Tongue (tissue), 2 donors: ENCODE results near the gene LPP. TPM values are rescaled to one million over a fixed set of nuclear protein-coding genes. Genes with fewer than 3 reads are reported as not detected.
A peak's percentile ranks its signal among the peaks of the same experiment; 100 is the strongest.

Source experiments
- DNase-seq: peaks from one replicate; pipeline ENCODE4 v3.0.0-alpha.2; 2015
- total RNA-seq: library from RNA; depleted of rRNA; stranded (reverse); fragments of >200 nt; gene quantifications from one replicate; pipeline ENCODE4 v1.2.3, GENCODE V29; 2014

The LPP gene
- total RNA-seq, 1 donor from 2014 or later = 59.4 TPM

DNA sequence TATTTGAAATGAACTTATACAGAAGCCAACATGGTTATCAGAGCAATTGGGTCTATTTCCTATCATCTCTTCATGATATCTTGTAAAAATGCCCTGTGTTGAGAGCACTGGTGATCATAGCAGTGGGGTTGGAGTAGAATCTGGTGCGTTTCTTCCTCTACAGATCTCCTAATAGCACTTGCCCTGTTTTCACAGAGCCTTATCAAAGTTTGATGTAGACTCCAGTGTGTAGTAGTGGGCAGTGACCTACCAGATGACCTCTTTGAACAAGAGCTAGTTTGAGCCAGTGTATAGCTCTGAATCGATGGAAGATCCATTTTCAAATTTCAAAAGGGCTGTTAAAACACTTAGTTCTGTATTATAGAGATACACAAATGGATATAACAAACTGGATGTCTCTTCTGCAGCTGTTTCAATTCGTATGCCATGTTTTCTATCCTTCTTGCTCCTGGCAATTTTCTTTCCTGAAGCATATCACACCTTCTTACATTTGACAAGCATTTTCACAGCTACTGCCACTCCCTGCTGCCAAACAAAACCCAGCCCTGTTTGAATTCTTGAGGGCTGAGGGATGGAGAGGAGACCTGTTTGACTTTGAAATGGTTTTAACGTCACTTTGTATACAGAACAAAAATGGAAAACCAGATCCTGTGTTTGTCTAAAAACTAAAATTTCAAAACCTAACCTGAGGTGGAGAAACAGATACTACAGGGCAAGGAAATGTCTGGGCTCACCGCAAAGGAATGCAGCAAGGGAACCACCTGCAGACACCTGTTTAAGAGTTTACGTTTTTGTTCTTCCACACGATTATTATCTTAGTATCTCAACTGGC, 663.4 kb downstream of the LPP start:
- DNase-seq = no peak

DNA sequence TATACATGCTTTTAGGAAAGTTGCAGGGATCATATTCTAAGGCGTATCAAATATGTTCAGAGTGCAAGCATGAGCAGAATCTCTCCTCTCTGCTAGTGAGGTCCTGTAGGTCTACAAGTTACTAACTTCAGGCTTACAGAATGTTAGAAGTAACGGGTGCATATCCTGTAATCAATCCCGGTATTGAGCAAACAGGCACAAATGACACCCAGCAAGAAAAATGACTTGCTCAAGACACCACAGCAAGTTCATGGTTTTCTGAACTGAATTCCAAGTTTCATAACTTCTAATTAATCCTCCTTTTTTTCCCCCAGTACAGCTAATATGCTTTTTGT, 663.9 kb downstream of the LPP start:
- no peak for DNase-seq

DNA sequence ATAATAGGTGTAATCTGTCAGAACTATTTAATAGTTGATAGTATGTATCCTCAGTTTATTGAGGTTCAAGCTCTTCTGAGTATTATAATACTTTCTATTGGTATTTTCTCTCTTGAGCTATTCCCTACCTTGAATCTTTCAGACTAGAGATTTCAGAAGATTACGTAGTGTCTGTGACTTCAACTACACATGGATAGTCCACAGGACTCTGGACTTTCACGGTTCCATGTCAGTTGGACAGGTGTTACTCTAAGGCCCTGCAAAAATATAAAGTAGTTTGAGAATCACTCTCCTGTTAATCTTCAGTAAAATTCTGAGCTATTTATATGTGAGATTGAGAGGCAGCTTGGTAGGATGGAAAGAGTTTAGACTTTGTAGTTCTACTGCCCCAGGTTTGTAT, 664.3 kb downstream of the LPP start:
- no peak for DNase-seq

DNA sequence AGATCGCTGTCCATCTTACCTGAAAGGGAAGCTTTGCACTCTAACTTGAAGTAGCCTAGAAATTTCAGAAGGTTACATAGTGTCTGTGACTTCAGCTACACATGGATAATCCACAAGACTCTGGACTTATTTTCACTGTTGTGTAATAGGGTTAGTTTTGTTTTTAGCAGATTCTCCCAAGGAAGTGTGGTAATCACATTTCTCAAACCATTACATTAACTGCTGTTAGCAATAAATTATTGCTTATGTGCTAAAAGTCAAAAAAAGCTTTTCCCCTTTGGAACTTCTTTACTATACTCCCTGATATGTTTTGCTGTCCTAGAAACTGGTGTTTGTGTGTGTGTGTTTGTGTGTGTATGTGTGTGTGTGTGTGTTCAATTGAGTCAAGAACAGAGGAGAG, 666.0 kb downstream of the LPP start:
- DNase-seq = no peak

DNA sequence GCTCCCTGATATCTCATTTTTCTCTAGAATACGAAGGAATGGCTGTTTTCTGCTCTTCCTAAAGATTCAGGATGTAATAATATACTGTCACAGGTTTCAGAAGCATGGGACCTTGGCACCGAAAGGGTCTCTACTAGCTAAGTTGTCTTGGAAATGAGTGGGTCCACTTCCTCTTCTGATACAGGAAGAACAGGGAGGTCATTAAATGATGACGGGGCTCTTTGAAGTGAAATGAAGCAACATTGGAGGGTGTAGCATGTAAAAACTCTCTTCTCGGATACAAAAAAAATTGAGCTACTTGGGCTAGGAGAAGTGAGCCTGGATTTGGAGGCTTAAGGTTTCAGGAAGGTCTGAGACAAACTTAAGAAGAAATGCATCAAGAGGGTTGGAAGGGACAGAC, 668.0 kb downstream of the LPP start:
- DNase-seq = no peak

DNA sequence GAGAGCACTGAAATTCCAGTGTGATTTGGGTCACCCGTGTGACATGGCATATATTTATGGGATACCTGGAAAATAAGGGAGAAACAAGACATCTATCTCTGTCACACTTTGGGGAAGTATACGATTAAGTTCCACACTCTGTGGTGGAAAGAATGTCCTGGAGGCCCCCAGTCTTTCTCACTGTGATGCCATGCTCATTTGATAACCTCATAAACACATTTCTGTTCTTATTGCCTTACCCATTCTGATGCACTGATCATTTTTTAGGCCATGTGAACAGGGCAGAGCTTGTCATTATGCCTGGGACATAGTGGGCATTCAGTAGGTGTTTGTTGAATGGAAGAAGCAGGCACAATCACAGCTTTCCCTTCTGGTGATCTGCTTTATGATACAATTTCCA, 668.5 kb downstream of the LPP start:
- DNase-seq = no peak

DNA sequence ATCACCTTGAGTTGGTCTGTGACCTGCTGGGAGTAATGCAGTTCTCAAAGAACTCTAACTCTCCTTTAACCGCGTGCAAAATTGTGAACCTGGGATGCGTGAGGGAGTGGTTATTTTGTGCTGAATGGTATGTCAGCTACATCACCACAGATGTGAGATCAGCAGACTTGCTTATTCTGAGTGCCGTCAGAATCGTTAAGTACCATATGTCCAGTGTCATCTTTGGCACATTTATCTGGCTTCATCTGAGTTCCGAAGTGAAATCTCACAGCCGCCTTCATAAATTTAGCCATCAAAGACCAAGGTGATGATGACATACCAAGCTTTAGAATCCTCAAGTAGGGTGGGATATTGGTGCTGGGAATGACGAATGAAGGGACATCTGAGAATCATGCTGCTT, 670.6 kb downstream of the LPP start:
- peak; percentile 57 for DNase-seq

DNA sequence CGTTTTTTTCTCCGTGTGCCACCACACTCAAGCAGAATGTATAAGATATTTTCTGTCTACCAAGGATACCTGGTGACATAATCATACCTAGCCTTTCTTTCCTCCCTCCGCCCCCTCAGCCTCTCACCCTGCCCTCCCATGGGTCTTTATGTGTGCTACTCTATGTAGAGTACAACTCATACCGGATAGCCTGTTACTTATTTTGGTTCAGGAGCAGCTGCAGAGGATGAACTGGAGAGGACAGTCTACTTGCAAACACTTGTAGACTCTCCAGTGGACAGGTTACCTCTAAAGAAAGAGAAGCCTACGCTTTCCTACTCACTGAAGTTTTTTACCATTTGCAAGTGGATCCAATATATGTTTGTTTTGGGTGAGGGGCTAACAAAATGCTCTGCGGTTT, 671.9 kb downstream of the LPP start:
- peak; percentile 68 for DNase-seq

DNA sequence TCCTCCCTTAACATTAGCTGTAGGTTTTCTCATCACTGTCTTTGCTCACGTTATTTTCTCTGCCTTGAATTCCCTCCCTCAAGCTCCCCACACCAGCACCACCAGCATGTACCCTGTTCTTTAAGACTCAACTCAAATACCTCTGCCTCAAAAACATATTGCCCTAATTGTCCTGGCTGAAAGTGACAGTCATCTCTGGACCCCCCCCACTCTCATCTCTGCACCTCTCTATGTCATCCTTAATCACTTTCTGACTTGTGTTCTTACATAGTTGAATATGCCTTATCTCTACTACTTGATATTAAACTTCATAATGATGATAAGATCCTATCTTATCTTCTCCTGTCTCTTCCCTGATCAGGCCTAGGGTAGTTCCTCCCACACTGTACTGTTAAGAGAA, 672.6 kb downstream of the LPP start:
- no peak for DNase-seq

DNA sequence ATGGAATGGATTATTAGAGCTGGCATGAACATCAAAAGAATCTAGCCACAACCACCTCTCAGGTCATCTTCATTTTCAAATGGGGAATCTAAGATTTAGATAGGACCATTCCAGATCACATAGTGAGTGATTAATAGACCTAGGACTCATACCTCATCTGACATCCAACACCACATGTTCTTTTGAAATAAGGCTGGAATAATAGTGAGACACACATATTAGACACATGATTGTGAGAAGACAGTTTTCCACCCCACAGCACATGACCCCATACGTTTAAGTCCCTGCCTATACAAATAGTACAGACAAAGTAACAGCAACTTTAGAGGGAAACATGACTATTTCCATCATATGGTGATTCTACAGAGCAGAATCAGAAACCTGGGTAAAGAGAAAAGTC, 673.1 kb downstream of the LPP start:
- no peak for DNase-seq

DNA sequence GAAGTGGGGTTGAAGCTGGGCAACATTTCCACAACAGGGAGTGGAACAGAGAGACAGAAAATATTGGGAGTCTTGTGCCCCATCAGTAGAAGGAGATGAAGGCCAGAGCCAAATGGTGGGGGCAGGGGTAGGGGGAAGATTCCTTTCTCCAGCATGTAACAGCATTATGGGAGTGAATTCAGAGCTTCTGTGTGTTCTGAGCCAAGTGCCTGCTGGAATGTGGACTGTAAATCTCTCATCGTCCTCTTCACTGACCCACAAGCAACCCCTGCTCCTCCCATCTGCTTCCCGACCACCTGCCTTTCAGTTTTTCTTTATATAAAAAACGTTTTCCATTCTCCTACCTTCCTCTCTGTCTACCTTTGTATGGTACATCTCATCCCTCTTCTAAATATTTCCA, 673.6 kb downstream of the LPP start:
- DNase-seq = peak; percentile 73

DNA sequence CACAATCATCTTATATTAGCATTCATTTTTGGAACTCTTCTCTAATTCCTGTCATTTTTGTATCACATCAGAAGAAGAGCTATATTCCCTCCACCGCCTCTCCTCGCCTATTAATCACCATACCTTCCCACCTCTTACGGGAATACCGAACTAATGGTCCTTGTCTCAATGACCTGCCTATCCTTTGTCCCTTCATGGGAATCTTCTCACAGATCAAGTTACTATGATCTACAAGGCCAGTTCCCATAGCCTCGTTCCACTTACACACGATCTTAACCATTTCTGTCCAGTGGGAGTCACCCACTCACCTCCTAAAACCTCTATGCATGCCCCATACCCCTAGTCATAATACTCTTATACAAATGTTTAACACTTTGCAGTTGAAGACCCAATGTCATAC, 675.2 kb downstream of the LPP start:
- no peak for DNase-seq

DNA sequence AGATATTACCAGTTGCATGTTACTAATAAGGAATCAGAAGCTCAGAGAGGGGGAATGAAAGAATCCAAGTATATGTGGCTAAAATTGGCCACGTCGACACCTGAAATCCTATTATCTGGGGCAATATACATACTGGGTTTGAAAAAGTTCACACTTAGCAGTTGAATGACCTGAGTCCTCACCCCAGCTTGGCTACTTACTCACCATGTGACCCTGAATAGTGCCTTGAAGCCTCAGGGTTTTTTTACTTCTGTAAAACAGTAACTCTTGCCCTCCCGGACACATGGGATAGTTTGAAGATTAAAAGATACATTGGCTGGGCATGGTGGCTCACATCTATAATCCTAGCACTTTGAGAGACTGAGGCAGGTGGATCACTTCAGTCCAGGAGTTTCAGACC, 675.6 kb downstream of the LPP start:
- DNase-seq = no peak

DNA sequence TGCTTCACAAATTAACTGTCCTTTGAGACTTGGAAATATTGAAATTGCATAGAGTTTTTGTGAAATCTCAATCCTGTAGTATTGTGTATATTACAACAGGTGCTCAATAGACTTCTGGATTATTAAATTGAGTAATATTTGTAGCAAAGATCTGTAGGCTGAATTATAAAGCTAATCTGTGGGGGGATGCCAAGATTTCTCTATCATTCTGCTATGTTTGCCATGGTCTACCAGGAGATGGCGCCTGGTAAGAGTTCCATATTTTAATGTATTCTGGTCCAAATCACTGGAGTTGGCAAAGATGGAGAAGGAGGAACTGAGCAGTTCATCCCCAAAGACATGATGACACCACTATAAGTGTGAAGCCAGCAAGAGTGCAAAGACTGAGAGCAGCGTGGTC, 676.9 kb downstream of the LPP start:
- no peak for DNase-seq

DNA sequence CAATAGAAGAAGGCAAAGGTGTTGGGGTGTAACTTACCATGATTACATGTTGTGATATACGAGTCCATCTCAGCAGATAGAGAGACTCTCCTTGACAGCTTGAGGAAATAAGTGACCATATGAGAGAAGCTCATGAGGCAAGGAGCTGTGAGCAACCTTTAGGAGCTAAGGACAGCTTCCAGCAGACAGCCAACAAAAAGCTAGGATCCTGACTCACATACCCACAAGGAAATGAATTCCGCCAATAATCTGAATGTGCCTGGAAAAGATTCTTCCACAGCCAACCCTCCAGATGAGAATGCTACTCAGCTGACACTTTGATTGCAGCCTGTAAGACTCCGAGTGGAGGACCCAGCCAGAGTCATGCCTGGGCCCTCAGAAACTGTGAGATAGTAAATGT, 678.2 kb downstream of the LPP start:
- DNase-seq = no peak

DNA sequence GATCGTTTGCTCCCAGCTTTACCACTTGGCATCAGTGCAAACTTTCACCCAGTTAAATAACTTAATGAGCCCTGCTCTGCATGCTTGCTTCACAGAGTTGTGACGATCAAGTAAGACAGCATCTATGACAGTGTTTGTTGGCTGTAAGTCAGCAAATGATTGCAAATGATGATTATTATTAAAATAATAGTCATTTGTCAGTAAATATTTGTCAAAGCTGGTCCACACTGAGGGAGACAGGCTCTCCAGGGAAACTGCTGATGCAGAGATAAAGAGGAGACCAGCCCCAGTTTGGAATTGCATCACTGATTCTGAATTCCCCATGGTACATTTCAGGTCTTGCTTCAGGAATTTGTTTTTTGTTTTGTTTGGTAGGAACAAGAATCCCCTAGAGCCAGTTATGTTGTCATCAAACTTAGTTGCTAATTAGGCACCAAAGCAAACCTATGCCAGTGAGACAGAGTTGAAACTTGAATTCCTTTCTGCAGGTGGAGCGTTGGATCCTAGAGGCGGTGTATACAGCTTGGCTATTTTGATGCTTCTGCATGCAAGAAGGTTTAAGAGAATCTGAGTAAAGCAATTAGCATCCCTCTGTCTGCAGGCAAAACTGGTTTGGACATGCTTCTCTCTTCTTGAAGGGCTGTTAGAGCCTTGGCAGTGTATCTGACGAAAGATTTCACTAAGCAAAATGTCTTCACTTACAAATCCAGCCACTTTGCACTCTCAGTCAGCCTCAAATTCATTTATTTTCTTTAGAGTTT, 679.2 kb downstream of the LPP start:
- peak; percentile 69 for DNase-seq

DNA sequence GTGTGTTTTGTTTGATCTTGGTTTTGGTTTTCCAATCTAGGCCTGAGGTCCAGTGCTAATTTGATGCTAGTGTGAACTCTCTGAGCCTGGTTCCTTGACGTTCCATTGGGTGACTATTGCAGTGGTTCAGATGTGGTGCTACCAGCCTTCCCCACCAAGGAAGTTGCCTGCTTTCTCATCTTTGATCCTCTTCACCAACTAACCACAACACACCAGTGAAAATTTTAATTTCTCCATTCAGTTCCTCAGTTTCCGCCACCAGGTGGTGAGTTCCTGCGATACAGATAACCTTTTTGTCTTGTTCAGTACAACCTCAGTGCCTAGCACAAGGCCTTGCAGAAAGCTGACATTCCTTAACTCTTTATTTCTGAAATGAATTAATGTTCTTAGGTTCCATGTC, 680.4 kb downstream of the LPP start:
- no peak for DNase-seq

DNA sequence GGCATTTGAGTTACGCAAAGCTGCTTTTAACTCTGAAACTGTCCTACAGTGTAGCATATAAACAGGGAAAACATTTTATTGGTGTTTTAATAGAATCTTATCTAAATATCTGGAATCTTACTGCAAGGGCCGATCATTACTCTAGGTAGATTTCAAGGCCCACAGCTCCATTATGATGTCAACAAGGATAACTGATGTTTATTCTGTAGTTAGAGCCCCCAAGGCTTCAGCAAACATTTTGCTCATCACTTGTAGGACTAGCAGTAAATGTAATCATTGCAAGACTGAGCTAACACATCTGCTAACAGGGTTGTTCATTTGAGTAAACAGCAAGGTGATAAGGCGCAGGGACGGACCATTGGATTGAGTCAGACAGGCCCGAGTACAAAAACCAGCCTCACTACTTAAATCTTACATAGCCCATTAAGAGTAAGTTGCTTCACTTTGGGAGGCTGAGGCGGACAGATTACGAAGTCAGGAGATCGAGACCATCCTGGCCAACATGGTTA, 685.3 kb downstream of the LPP start:
- DNase-seq = no peak

DNA sequence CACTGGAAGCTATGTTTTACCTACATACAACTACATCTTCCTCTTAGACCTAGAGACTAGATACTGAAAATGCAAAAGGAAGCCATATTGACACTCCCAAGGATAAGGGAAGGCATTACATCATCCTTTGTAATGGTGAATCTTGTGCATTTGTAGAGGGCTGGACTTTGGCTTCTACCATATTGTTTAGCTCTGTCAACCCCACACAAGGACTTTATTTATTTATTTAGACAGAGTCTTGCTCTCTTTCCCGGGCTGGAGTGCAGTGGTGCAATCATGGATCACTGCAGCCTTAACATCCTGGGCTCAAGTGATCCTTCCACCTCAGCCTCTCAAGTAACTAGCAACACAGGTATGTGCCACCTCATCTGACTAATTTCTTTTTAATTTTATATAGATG, 686.3 kb downstream of the LPP start:
- no peak for DNase-seq

DNA sequence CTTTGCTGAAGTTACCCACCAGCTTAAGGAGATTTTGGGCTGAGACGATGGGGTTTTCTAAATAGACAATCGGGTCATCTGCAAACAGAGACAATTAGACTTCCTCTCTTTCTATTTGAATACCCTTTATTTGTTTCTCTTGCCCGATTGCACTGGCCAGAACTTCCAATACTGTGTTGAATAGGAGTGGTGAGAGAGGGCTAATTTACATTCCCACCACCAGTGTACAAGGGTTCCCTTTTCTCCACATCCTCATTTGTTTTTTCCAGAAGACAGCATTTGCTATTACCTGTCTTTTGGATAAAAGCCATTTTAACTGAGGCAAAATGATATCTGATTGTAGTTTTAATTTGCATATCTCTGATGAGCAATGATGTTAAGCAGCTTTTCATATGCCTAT, 687.9 kb downstream of the LPP start:
- DNase-seq = no peak

DNA sequence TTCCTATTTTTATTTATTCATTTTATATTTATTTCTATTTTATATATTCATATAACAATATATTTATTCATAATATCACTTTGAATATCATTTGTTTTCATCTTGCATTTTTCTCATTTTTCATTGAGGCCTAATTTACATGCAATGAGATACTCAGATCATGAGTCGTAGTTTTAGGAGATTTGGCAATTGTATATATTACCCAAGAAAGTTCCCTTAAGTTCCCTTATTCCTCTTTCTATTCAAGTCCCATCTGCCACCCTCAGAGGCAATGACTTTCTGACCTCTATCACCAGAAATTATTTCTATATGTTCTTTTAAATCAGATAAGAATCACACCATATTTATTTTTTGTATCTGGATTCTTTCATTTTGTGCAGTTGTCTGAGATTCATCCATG, 688.7 kb downstream of the LPP start:
- no peak for DNase-seq

DNA sequence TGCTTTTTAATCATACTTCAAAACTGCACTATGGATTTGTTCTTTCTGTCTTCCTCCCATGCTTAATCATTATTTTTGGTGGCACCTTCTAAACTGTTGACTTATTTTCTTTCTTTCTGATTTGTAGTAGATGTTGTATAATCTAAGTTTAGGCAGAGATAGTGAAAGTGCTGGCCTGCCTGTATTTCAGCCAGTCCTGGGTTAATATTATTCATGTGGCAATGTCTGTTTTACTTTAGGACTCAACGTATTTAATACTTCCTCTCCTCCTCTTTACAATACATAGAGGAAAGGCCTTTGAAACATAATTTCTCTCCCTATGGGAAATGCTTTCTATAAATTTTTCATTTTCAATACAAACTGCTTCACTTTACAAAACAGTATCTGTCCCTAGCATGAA, 690.1 kb downstream of the LPP start:
- DNase-seq = no peak

DNA sequence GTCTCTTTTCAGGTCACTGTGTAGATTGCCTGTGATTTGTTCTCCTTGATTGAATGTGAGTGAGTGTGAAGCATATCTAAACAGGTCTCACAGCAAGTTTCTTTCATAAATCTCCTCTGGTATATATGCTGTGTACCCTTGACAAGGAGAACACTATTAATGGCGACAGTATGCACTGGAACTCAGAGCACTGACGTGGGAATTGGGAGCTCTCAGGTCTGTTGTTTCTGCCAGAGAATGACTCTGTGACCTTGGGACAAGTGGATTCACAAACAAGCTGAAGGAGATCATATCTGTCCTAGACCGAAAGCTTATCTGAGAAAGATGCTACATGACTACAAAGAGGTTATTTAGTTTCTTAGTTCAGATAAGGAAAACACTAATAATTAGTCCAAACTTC, 691.6 kb downstream of the LPP start:
- DNase-seq = no peak

DNA sequence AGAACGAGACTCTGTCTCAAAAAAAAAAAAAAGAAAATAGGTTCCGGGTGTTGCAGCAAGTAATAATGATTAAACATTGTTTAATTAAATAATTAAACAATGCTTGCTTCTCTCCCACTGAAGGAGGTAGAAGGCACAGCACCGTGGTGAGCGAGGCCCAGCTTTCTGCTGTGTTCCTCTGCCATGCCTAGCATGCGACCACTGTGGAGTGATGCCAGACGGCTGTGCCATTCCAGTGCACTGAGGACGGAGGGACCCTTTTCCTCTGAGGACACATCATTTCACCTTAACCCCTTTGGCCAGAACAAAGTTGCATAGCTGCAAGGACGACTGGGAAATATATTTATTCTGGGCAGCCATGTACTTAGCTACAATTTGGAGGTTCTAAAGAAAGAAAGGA, 695.0 kb downstream of the LPP start:
- DNase-seq = no peak
